Activated T-cell treated with anti-CD3 and anti-CD28 coated beads for 4 hours (primary cell): ENCODE measurements around the gene NME4.

Experiments
- DNase-seq: peaks from one replicate; pipeline ENCODE4 v3.0.0-alpha.2; 2020

The NME4 gene

DNA sequence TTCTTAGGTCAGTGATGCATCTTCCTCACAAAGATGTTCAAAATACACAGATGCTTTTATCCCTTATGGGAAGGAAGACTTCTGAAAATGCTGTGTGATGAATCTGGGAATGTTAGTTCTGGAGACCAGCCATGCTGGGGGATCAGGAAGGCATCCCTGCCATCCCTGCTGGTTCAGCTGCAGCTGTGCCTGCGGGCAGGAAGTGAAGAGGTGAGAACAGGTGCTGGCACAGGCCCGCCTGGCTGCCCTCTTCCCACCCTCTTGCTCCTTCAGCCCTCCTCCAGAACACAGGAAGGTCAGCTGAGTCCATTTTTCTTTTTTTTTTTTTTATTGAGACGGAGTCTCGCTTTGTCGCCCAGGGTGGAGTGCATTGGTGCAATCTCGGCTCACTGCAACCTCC, 43.6 kb downstream of the NME4 start:
- no peak for DNase-seq

DNA sequence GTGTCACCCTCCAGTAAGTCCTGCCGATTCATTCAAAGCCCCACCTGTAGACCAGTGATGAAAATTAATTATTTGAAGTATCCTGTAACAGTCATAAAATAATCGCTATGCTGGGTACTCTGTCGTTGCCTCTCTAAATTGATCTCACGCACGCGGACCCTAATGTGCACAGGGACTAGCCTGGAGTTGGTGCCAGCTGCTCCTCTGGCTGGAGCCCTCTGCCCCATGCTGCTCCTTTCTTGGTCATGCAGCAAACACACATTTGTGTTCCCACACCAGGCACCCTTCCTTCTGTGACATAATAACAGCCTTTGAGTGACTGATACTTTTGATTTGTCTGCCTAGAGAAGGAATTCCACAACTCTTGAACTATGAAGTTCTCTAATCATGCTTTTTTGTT, 44.4 kb downstream of the NME4 start:
- DNase-seq: no peak

DNA sequence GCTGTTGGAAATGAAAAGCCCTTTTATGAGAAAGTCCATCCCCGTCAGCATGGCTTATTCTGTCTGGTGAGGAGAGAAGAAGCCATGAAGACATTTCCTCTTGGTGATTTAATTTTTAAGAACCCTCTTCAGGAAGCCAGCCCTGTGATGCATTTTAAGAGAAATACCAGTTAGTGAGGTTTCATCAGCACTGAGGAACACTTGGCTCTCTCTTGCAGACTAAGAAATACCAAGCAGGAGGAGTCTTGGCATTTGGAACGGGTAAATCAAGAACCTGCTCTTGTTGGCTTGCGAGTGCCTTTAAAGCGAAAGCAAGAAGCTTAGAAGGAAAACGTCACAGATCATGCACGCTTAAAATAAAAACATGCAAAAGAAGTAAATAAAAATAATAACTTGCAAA, 46.0 kb downstream of the NME4 start:
- DNase-seq: no peak

DNA sequence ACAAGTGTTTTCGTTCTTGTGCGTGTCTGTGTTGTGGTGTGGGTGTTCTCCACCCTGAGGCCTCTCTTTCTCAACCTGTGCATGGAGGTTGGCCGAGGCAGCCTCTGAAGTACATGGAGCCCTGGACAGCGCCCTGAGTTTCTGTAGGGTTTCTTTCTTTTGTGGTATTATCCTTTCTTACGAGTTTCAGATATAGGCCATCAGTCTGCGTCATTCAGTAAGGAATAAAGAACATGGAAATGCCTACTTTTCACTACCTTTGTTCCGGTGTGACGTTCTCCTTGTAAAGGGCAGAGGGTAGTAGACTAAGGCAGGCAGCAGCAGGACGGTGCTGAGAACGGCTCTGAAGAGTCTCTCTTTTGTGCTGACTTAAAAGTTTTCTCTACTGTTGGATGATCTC, 47.0 kb downstream of the NME4 start:
- DNase-seq: no peak

DNA sequence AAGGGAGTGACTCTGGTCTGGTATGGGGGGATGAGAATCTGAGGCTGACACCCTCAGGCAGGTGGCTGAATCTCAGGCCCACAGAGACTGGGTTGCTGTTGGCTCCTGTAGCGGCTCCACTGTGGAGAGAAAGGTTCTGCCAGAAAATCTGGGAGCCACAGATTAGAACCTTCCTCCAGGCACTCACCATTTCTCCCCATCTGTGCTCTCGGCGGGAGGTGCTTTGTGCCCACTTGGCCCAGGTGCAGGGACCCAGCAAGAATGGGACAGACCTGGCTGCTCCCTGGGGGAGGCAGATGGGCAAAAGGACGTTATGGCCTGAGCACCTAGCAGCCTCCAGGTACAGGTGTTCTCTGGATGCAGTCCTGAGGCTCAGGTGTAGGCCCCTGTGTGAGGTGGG, 48.6 kb downstream of the NME4 start:
- no peak for DNase-seq
